Prostate gland (tissue), 2 donors: ENCODE results near the gene NAT9. TPM values are rescaled to one million over a fixed set of nuclear protein-coding genes. Genes with fewer than 3 reads are reported as not detected.

Source experiments
- DNase-seq: peaks from one replicate; pipeline ENCODE4 v3.0.0-alpha.2; 2019; ENCODE audit warnings: low spot score
- H3K27ac ChIP-seq, 2 donors: fragments of 200-600 bp; sonication (generic); 2 replicates each; pipeline ENCODE4 v1.5.1; 2017 to 2019
- H3K27me3 ChIP-seq: fragments of 200-600 bp; sonication (generic); replicated peaks from 2 replicates; pipeline ENCODE4 v1.5.1; 2019; ENCODE audit not compliant: insufficient read depth
- H3K36me3 ChIP-seq, 2 donors: fragments of 200-600 bp; sonication (generic); 1 replicate in 1 of 2; 2 replicates in 1 of 2; pipeline versions ENCODE4 v1.5.1 to v1.8.1; 2017 to 2019
- H3K4me1 ChIP-seq: fragments of 200-600 bp; sonication (generic); replicated peaks from 2 replicates; pipeline ENCODE4 v1.5.1; 2019
- H3K4me3 ChIP-seq, 2 donors: fragments of 200-600 bp; sonication (generic); 2 replicates each; pipeline ENCODE4 v1.5.1; 2017 to 2019
- H3K9me3 ChIP-seq: fragments of 200-600 bp; sonication (generic); 2 replicates; pipeline ENCODE4 v1.5.1; 2017
- POLR2A ChIP-seq: fragments of 450-650 bp; IDR thresholded peaks from one replicate; pipeline ENCODE4 v1.6.1; 2016; ENCODE audit warnings: antibody characterized with exemption, mild to moderate bottlenecking
- POLR2AphosphoS5 ChIP-seq: sonication (generic); formaldehyde crosslinking; IDR thresholded peaks from one replicate; pipeline ENCODE4 v1.6.1; 2017; ENCODE audit warnings: antibody characterized with exemption
- WGBS: methylation state at CpG from one replicate; pipeline ENCODE4 v1.1.5; 2018; 5-methylcytosine and 5-hydroxymethylcytosine counted together
- intact Hi-C: fragments of 100-400 bp; cut with DNase I; formaldehyde crosslinking; loops from one replicate; pipeline ENCODE4 v1.14.2; 2022
- total RNA-seq, 2 donors: library from RNA; depleted of rRNA; stranded (reverse); fragments of >200 nt; gene quantifications; one replicate each; pipeline ENCODE4 v1.1.0, GENCODE V29; 2016
- TF ChIP-seq, protein P1 (sequence below), 4 experiments: fragments of 200-600 bp in 2 of 4; fragments of 450-650 bp in 2 of 4; sonication (generic) in 2 of 4; IDR thresholded peaks; 1 replicate in 3 of 4; 2 replicates in 1 of 4; pipeline ENCODE4 v1.5.1; 2016 to 2019; ENCODE audit warnings: antibody characterized with exemption in 4 of 4, mild to moderate bottlenecking in 2 of 4, moderate library complexity in 2 of 4

Gene NAT9
- total RNA-seq, 2 donors from 2014 or later = 29.6 to 49.3 TPM

DNA sequence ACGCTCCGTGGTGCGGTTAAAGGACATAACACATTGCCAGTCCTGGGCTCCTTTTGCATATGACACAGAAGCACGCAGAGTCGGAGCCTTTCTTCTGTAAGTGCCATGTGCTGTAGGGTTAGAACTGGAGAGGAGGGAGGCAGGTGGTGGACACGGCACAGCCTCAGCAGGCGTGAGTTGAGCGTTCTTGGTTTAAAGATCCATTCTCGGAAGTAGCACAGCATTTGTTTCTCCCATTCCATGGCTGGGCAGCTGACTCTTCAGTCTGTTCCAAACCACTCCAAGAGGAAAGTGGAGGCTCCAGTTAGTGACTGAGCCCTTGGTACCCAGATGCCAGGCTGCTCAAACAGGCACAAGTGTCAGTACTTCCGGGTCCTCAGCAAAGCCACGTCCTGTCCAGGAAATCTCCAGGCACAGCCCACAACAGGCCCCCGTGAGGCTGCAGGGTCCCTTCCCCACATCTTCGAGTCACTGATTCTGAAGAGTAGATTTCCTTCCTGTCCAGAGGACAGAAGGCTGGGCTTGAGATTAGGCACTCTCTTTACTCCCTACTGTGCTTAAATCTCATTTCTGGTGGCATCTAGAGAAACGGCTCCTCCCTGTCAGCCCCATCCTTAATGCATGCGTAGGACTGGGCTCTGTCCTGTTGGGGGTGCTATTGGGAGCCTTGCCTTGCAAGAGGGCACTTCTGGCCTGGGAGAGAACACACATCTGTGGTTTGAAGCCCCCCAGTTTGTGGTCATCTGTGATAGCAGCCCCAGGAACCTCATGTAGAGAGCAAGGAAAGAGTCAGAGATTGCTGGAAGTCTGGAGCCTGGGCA lies 39.6 kb upstream of the NAT9 start:
- TF ChIP-seq, protein P1, sequence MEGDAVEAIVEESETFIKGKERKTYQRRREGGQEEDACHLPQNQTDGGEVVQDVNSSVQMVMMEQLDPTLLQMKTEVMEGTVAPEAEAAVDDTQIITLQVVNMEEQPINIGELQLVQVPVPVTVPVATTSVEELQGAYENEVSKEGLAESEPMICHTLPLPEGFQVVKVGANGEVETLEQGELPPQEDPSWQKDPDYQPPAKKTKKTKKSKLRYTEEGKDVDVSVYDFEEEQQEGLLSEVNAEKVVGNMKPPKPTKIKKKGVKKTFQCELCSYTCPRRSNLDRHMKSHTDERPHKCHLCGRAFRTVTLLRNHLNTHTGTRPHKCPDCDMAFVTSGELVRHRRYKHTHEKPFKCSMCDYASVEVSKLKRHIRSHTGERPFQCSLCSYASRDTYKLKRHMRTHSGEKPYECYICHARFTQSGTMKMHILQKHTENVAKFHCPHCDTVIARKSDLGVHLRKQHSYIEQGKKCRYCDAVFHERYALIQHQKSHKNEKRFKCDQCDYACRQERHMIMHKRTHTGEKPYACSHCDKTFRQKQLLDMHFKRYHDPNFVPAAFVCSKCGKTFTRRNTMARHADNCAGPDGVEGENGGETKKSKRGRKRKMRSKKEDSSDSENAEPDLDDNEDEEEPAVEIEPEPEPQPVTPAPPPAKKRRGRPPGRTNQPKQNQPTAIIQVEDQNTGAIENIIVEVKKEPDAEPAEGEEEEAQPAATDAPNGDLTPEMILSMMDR (IDR thresholded peaks at IDR 0.05) = no peak
- TF ChIP-seq POLR2A (no peak), POLR2AphosphoS5 (no peak)
- H3K27me3 ChIP-seq = no peaks in the 10 kb centered on the region
- intact Hi-C loops = no loop called here
- H3K36me3 ChIP-seq = no peaks in the 10 kb centered on the region
- no peak overlapping the region for H3K27ac ChIP-seq
- H3K4me3 ChIP-seq = no peak overlapping the region
- no peak for DNase-seq
- WGBS = 87% methylated on average over 15 of the region's 15 CpGs
- no peaks in the 10 kb centered on the region for H3K9me3 ChIP-seq
- H3K4me1 ChIP-seq = no peaks in the 10 kb centered on the region

DNA sequence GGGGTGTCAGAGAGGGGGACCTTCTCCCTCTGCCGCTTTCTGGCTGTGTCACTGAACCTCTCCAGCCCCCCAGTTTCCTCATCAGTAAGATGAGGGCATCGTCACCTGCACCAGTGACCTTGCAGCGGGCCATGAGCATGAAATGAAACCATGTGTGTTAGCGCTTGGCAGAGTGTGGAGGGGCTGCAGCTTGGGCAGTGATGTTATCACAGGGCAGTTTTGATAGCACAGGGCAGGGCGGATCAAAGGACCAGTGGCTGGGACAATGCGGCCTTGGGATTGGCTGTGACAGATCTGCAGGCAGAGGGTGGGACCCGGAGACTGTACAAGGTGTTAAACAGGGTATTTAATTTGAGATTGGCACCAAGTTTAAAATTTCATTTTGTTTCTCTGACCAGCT lies 38.9 kb upstream of the NAT9 start:
- TF ChIP-seq POLR2A (no peak), POLR2AphosphoS5 (no peak)
- TF ChIP-seq, protein P1 (IDR thresholded peaks at IDR 0.05) = no peak
- Histone ChIP-seq H3K9me3 (no peaks in the 10 kb centered on the region), H3K27me3 (no peaks in the 10 kb centered on the region), H3K27ac (no peak overlapping the region), H3K36me3 (no peaks in the 10 kb centered on the region), H3K4me1 (no peaks in the 10 kb centered on the region), H3K4me3 (no peak overlapping the region)
- DNase-seq = no peak
- intact Hi-C loops = no loop called here
- 95% methylated on average over 7 of the region's 7 CpGs for WGBS

DNA sequence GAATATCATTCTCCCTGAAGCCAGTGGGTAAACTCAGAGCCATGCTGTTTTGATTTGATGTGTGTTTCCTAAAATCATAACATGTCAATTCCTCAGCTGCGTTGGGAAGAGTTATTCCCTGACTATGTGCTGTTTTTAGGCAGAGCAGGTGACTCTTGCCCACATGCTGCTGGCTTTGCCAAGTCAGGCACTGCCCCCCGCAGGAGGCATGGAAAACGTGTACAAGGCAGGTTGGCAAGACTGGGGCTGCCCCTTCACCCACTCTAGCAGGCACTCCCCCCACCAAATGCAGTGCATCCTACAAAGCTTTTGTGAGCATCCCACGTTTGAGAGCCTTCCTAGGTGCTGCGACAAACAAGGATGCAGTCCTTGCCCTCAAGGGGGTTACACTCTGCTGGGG lies 38.3 kb upstream of the NAT9 start:
- H3K9me3 ChIP-seq = no peaks in the 10 kb centered on the region
- intact Hi-C loops = no loop called here
- no peak for DNase-seq
- no peaks in the 10 kb centered on the region for H3K4me1 ChIP-seq
- WGBS = 86% methylated on average over 5 of the region's 5 CpGs
- H3K4me3 ChIP-seq = no peak overlapping the region
- H3K27me3 ChIP-seq = no peaks in the 10 kb centered on the region
- H3K27ac ChIP-seq = no peak overlapping the region
- TF ChIP-seq, protein P1 (IDR thresholded peaks at IDR 0.05) = no peak
- no peak for TF ChIP-seq POLR2AphosphoS5
- TF ChIP-seq POLR2A = no peak
- H3K36me3 ChIP-seq = no peaks in the 10 kb centered on the region

DNA sequence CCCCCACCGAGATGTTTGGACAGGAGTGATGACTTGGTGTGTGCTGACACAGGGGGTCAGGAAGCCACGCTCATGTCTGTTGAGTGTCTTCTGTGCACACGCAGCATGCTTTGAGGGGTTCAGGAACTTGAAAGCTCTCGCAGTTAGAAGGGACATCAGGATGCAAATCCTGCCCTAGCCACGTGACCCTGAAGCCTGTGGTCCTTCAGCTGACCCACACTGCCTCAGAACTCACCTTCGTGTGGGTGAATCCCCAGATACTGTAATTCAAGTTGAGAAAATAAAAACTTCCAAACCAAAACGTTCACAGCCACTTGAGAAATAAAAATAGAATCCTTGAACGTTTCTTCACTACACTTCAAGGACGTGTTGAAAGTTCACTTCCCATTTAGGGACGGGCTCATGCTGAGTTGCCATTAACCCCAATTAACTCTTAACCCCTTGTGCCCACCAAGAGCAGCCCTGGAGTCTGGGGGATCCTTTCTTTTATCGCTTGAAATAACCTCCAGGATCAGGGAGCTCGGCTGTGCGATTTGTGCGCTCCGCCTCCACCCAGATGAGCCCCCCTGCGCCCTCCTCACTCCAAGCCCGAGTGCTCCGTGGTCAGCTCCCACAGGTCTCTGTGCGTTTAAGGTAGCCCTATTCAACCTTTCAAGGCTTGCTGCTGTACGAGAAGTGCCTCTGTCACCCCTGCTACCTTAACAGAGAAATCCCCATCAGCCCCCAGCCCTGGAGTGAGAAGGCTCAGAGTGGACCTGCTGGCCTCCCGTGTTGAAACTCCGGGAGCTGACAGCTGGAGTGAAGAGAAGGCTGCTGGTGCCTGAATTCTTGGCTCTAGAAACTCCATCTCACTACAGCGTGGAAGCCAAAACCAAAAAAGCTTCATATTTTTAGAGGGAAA lies 36.2 kb upstream of the NAT9 start:
- DNase-seq = no peak

More for the DNA sequence above, 36.2 kb upstream of the NAT9 start:
- H3K36me3 ChIP-seq = no peaks in the 10 kb centered on the region
- no peak overlapping the region for H3K4me3 ChIP-seq
- H3K4me1 ChIP-seq = no peaks in the 10 kb centered on the region
- WGBS = 56% methylated on average over 23 of the region's 23 CpGs
- no peaks in the 10 kb centered on the region for H3K9me3 ChIP-seq
- intact Hi-C loops = no loop called here
- H3K27ac ChIP-seq = no peak overlapping the region
- TF ChIP-seq POLR2AphosphoS5 (no peak), POLR2A (no peak)
- TF ChIP-seq, protein P1 (IDR thresholded peaks at IDR 0.05) = no peak
- H3K27me3 ChIP-seq = no peaks in the 10 kb centered on the region
